ENCODE measurements around the gene PREX1. TPM values are rescaled to one million over a fixed set of nuclear protein-coding genes. Genes with fewer than 3 reads are reported as not detected.

The PREX1 gene
- total RNA-seq, 1 experiment from 2014 or later = 9.5 TPM

GRCh38 chr20:48597521-48598302 is 230.1 kb downstream of the PREX1 start:
- Histone ChIP-seq H3K9me3 (peaks cover 12% of the 10 kb centered on the region), H3K4me1 (peaks cover 9% of the 10 kb centered on the region; the same call in 1 of the 2 replicates), H3K27me3 (replicated peaks; ENCODE audit: control insufficient read depth, insufficient read depth, low read length) (no peaks in the 10 kb centered on the region), H3K36me3 (ENCODE audit: control insufficient read depth, insufficient read depth, low read length) (0 out of 2 replicates have a peak, but pooled peaks cover 1% of the 10 kb centered on the region), H3K4me3 (ENCODE audit: low read depth, low read length) (no peak overlapping the region)
- Mint-ChIP-seq H3K9me3 (ENCODE audit: unreplicated experiment) (peaks cover 12% of the 10 kb centered on the region), H3K36me3 (ENCODE audit: insufficient read depth, unreplicated experiment) (no peaks in the 10 kb centered on the region), H3K27ac (ENCODE audit: unreplicated experiment) (no peak overlapping the region), H3K4me1 (ENCODE audit: low read depth, unreplicated experiment) (no peaks in the 10 kb centered on the region), H3K27me3 (ENCODE audit: insufficient read depth, unreplicated experiment) (no peaks in the 10 kb centered on the region), H3K4me3 (ENCODE audit: unreplicated experiment) (no peak overlapping the region)
- intact Hi-C loops (cut with micrococcal nuclease; ENCODE audit: unreplicated experiment) = no loop called here
- no peak for TF ChIP-seq CTCF (IDR thresholded peaks at IDR 0.05; ENCODE audit: insufficient read depth in 1 of 2, low read depth in 1 of 2, low read length in 1 of 2, severe bottlenecking in 1 of 2, unreplicated experiment in 1 of 2)
- no TSS peak for BruUV-seq (replicated peaks)
- CTCF ChIA-PET = interaction anchor here (1.1 kb wide), 1 partner anchor 23 kb away, joined by 8 read pairs; no protein-coding TSS in a partner anchor
- peak in 1 of 2 experiments; percentile 59 for DNase-seq
- POLR2A ChIA-PET = no interaction called here

GRCh38 chr20:48596334-48596898 is 231.4 kb downstream of the PREX1 start:
- Mint-ChIP-seq H3K27me3 (ENCODE audit: insufficient read depth, unreplicated experiment) (no peaks in the 10 kb centered on the region), H3K4me1 (ENCODE audit: low read depth, unreplicated experiment) (no peaks in the 10 kb centered on the region), H3K9me3 (ENCODE audit: unreplicated experiment) (no peaks in the 10 kb centered on the region), H3K36me3 (ENCODE audit: insufficient read depth, unreplicated experiment) (no peaks in the 10 kb centered on the region), H3K4me3 (ENCODE audit: unreplicated experiment) (no peak overlapping the region), H3K27ac (ENCODE audit: unreplicated experiment) (no peak overlapping the region)
- DNase-seq = no peak
- ChIA-PET CTCF (interaction anchor here (1.5 kb wide), 1 partner anchor 12 kb away, joined by 5 read pairs; no protein-coding TSS in a partner anchor), POLR2A (no interaction called here)
- no peaks in the 10 kb centered on the region for H3K27me3 ChIP-seq (replicated peaks; ENCODE audit: control insufficient read depth, insufficient read depth, low read length)
- no peak overlapping the region for H3K4me3 ChIP-seq (ENCODE audit: low read depth, low read length)
- no TSS peak for BruUV-seq (replicated peaks)
- H3K4me1 ChIP-seq = peaks cover 9% of the 10 kb centered on the region; the same call in 1 of the 2 replicates
- intact Hi-C loops (cut with micrococcal nuclease; ENCODE audit: unreplicated experiment) = no loop called here
- no peak for TF ChIP-seq CTCF (IDR thresholded peaks at IDR 0.05; ENCODE audit: insufficient read depth in 1 of 2, low read depth in 1 of 2, low read length in 1 of 2, severe bottlenecking in 1 of 2, unreplicated experiment in 1 of 2)
- 0 out of 2 replicates have a peak, but pooled peaks cover 1% of the 10 kb centered on the region for H3K36me3 ChIP-seq (ENCODE audit: control insufficient read depth, insufficient read depth, low read length)
- H3K9me3 ChIP-seq = no peaks in the 10 kb centered on the region

- peak in 1 of 2 experiments; percentile 40 for DNase-seq
These were observed 232.1 kb downstream of the PREX1 start for GRCh38 chr20:48595495-48596333.

More at GRCh38 chr20:48595495-48596333, 232.1 kb downstream of the PREX1 start:
- Mint-ChIP-seq H3K36me3 (ENCODE audit: insufficient read depth, unreplicated experiment) (no peaks in the 10 kb centered on the region), H3K4me1 (ENCODE audit: low read depth, unreplicated experiment) (no peaks in the 10 kb centered on the region), H3K27ac (ENCODE audit: unreplicated experiment) (no peak overlapping the region), H3K9me3 (ENCODE audit: unreplicated experiment) (no peaks in the 10 kb centered on the region), H3K27me3 (ENCODE audit: insufficient read depth, unreplicated experiment) (no peaks in the 10 kb centered on the region), H3K4me3 (ENCODE audit: unreplicated experiment) (no peak overlapping the region)
- Histone ChIP-seq H3K4me1 (peaks cover 9% of the 10 kb centered on the region; the same call in 1 of the 2 replicates), H3K9me3 (no peaks in the 10 kb centered on the region), H3K27me3 (replicated peaks; ENCODE audit: control insufficient read depth, insufficient read depth, low read length) (no peaks in the 10 kb centered on the region), H3K36me3 (ENCODE audit: control insufficient read depth, insufficient read depth, low read length) (0 out of 2 replicates have a peak, but pooled peaks cover 1% of the 10 kb centered on the region), H3K4me3 (ENCODE audit: low read depth, low read length) (no peak overlapping the region)
- ChIA-PET POLR2A (no interaction called here), CTCF (interaction anchor here (1.5 to 1.7 kb wide), 3 partner anchors 11 to 57 kb away, joined by 5 to 10 read pairs (median 5); no protein-coding TSS in a partner anchor)
- BruUV-seq (replicated peaks) = no TSS peak
- no peak for TF ChIP-seq CTCF (IDR thresholded peaks at IDR 0.05; ENCODE audit: insufficient read depth in 1 of 2, low read depth in 1 of 2, low read length in 1 of 2, severe bottlenecking in 1 of 2, unreplicated experiment in 1 of 2)
- intact Hi-C loops (cut with micrococcal nuclease; ENCODE audit: unreplicated experiment) = no loop called here

Data from Caco-2 (cell line).